ENCODE results near the gene DCHS1. TPM values are rescaled to one million over a fixed set of nuclear protein-coding genes. Genes with fewer than 3 reads are reported as not detected.

Gene DCHS1
- total RNA-seq, 2 donors from 2014 or later, result 0.73 to 1.6 TPM

GRCh38 chr11:6648501-6648900 lies 7.1 kb downstream of the DCHS1 start:
- no peaks in the 10 kb centered on the region for H3K27me3 Mint-ChIP-seq
- H3K4me1 Mint-ChIP-seq (ENCODE audit: low read depth in 2 of 2), result no peaks in the 10 kb centered on the region
- DNase-seq (ENCODE audit: low spot score) (no peak), ATAC-seq (no peak)
- no peak overlapping the region for H3K4me3 Mint-ChIP-seq
- no peak overlapping the region for H3K27ac Mint-ChIP-seq
- H3K9me3 Mint-ChIP-seq, result no peaks in the 10 kb centered on the region
- H3K36me3 Mint-ChIP-seq, result no peaks in the 10 kb centered on the region

- DNase-seq (ENCODE audit: low spot score) (no peak), ATAC-seq (no peak)
- H3K27ac Mint-ChIP-seq, result no peak overlapping the region
- H3K4me3 Mint-ChIP-seq, result no peak overlapping the region
- H3K4me1 Mint-ChIP-seq (ENCODE audit: low read depth in 2 of 2), result no peaks in the 10 kb centered on the region
- H3K27me3 Mint-ChIP-seq, result no peaks in the 10 kb centered on the region
- H3K36me3 Mint-ChIP-seq, result no peaks in the 10 kb centered on the region
- H3K9me3 Mint-ChIP-seq, result no peaks in the 10 kb centered on the region
Measured at GRCh38 chr11:6647836-6648235, 7.8 kb downstream of the DCHS1 start.

GRCh38 chr11:6646918-6647679 lies 8.5 kb downstream of the DCHS1 start:
- DNase-seq (ENCODE audit: low spot score) (no peak), ATAC-seq (peak; percentile 56 to 64)
- Mint-ChIP-seq H3K36me3 (no peaks in the 10 kb centered on the region), H3K4me3 (no peak overlapping the region), H3K4me1 (ENCODE audit: low read depth in 2 of 2) (no peaks in the 10 kb centered on the region), H3K9me3 (no peaks in the 10 kb centered on the region), H3K27me3 (no peaks in the 10 kb centered on the region), H3K27ac (no peak overlapping the region)

GRCh38 chr11:6646576-6646917 lies 9.1 kb downstream of the DCHS1 start:
- ATAC-seq (peak in 1 of 2 donors; percentile 33), DNase-seq (ENCODE audit: low spot score) (no peak)
- H3K27ac Mint-ChIP-seq, result no peak overlapping the region
- no peaks in the 10 kb centered on the region for H3K27me3 Mint-ChIP-seq
- H3K4me3 Mint-ChIP-seq, result no peak overlapping the region
- no peaks in the 10 kb centered on the region for H3K36me3 Mint-ChIP-seq
- H3K9me3 Mint-ChIP-seq, result no peaks in the 10 kb centered on the region
- H3K4me1 Mint-ChIP-seq (ENCODE audit: low read depth in 2 of 2), result no peaks in the 10 kb centered on the region

GRCh38 chr11:6646071-6646470 lies 9.5 kb downstream of the DCHS1 start:
- DNase-seq (ENCODE audit: low spot score) (no peak), ATAC-seq (peak; percentile 66 to 70)
- H3K36me3 Mint-ChIP-seq, result no peaks in the 10 kb centered on the region
- no peaks in the 10 kb centered on the region for H3K4me1 Mint-ChIP-seq (ENCODE audit: low read depth in 2 of 2)
- no peaks in the 10 kb centered on the region for H3K9me3 Mint-ChIP-seq
- no peaks in the 10 kb centered on the region for H3K27me3 Mint-ChIP-seq
- no peak overlapping the region for H3K4me3 Mint-ChIP-seq
- no peak overlapping the region for H3K27ac Mint-ChIP-seq

- Mint-ChIP-seq H3K36me3 (no peaks in the 10 kb centered on the region), H3K4me1 (ENCODE audit: low read depth in 2 of 2) (no peaks in the 10 kb centered on the region), H3K9me3 (no peaks in the 10 kb centered on the region), H3K4me3 (no peak overlapping the region), H3K27ac (no peak overlapping the region), H3K27me3 (no peaks in the 10 kb centered on the region)
- ATAC-seq, result no peak
- DNase-seq (ENCODE audit: low spot score), result no peak
Measured at GRCh38 chr11:6642957-6643356, 12.7 kb downstream of the DCHS1 start.

- Mint-ChIP-seq H3K9me3 (no peaks in the 10 kb centered on the region), H3K4me1 (ENCODE audit: low read depth in 2 of 2) (no peaks in the 10 kb centered on the region), H3K27me3 (no peaks in the 10 kb centered on the region), H3K27ac (no peak overlapping the region), H3K4me3 (no peak overlapping the region), H3K36me3 (no peaks in the 10 kb centered on the region)
- no peak for ATAC-seq
- no peak for DNase-seq (ENCODE audit: low spot score)
Measured at GRCh38 chr11:6640985-6641701, 14.5 kb downstream of the DCHS1 start.

- ATAC-seq, result no peak
- no peaks in the 10 kb centered on the region for H3K27me3 Mint-ChIP-seq
Measured at GRCh38 chr11:6640036-6640984, 15.3 kb downstream of the DCHS1 start.

GRCh38 chr11:6638429-6638828 lies 17.2 kb downstream of the DCHS1 start:
- no peak overlapping the region for H3K27ac Mint-ChIP-seq
- peak; percentile 18 for DNase-seq (ENCODE audit: low spot score)
- no peaks in the 10 kb centered on the region for H3K4me1 Mint-ChIP-seq (ENCODE audit: low read depth in 2 of 2)
- no peak for ATAC-seq
- H3K9me3 Mint-ChIP-seq, result no peaks in the 10 kb centered on the region
- no peaks in the 10 kb centered on the region for H3K36me3 Mint-ChIP-seq
- H3K27me3 Mint-ChIP-seq, result no peaks in the 10 kb centered on the region
- no peak overlapping the region for H3K4me3 Mint-ChIP-seq

More at GRCh38 chr11:6640036-6640984, 15.3 kb downstream of the DCHS1 start:
- no peaks in the 10 kb centered on the region for H3K9me3 Mint-ChIP-seq
- no peak overlapping the region for H3K27ac Mint-ChIP-seq
- H3K36me3 Mint-ChIP-seq, result no peaks in the 10 kb centered on the region
- no peak for DNase-seq (ENCODE audit: low spot score)
- H3K4me1 Mint-ChIP-seq (ENCODE audit: low read depth in 2 of 2), result no peaks in the 10 kb centered on the region
- no peak overlapping the region for H3K4me3 Mint-ChIP-seq

- no peak overlapping the region for H3K4me3 Mint-ChIP-seq
- no peak overlapping the region for H3K27ac Mint-ChIP-seq
- no peaks in the 10 kb centered on the region for H3K9me3 Mint-ChIP-seq
- H3K36me3 Mint-ChIP-seq, result no peaks in the 10 kb centered on the region
- no peaks in the 10 kb centered on the region for H3K27me3 Mint-ChIP-seq
- ATAC-seq (no peak), DNase-seq (ENCODE audit: low spot score) (no peak)
- H3K4me1 Mint-ChIP-seq (ENCODE audit: low read depth in 2 of 2), result no peaks in the 10 kb centered on the region
Measured at GRCh38 chr11:6637871-6638270, 17.7 kb downstream of the DCHS1 start.

GRCh38 chr11:6636480-6636879 lies 19.1 kb downstream of the DCHS1 start:
- no peaks in the 10 kb centered on the region for H3K4me1 Mint-ChIP-seq (ENCODE audit: low read depth in 2 of 2)

GRCh38 chr11:6635082-6635932 lies 20.3 kb downstream of the DCHS1 start:
- Mint-ChIP-seq H3K27me3 (no peaks in the 10 kb centered on the region), H3K36me3 (no peaks in the 10 kb centered on the region), H3K9me3 (no peaks in the 10 kb centered on the region), H3K4me1 (ENCODE audit: low read depth in 2 of 2) (no peaks in the 10 kb centered on the region), H3K4me3 (no peak overlapping the region), H3K27ac (no peak overlapping the region)
- peak in 1 of 2 donors; percentile 10 for ATAC-seq
- no peak for DNase-seq (ENCODE audit: low spot score)

More at GRCh38 chr11:6636480-6636879, 19.1 kb downstream of the DCHS1 start:
- DNase-seq (ENCODE audit: low spot score), result no peak
- Mint-ChIP-seq H3K4me3 (no peak overlapping the region), H3K9me3 (no peaks in the 10 kb centered on the region), H3K27ac (no peak overlapping the region), H3K27me3 (no peaks in the 10 kb centered on the region), H3K36me3 (no peaks in the 10 kb centered on the region)
- ATAC-seq, result no peak

GRCh38 chr11:6634534-6634933 lies 21.1 kb downstream of the DCHS1 start:
- no peak overlapping the region for H3K27ac Mint-ChIP-seq
- H3K9me3 Mint-ChIP-seq, result no peaks in the 10 kb centered on the region
- no peaks in the 10 kb centered on the region for H3K4me1 Mint-ChIP-seq (ENCODE audit: low read depth in 2 of 2)
- ATAC-seq, result no peak
- DNase-seq (ENCODE audit: low spot score), result no peak
- H3K4me3 Mint-ChIP-seq, result no peak overlapping the region
- H3K36me3 Mint-ChIP-seq, result no peaks in the 10 kb centered on the region
- no peaks in the 10 kb centered on the region for H3K27me3 Mint-ChIP-seq
